Glutamatergic neuron (in vitro differentiated cells): ENCODE results near the gene PHB1. TPM values are rescaled to one million over a fixed set of nuclear protein-coding genes. Genes with fewer than 3 reads are reported as not detected.
"Not testable (repeated sequence)": the region's sequence is repeated elsewhere in the genome, so short reads cannot be mapped to it uniquely, and the experiment has no call there.

Experiments used
- DNase-seq: peaks from one replicate; pipeline ENCODE4 v3.0.0; 2022
- H3K27ac Mint-ChIP-seq: one replicate; pipeline ENCODE4 v1.8.0; 2020; ENCODE audit warnings: mild to moderate bottlenecking, mixed read lengths, inconsistent platforms; ENCODE audit not compliant: unreplicated experiment
- H3K27me3 Mint-ChIP-seq: one replicate; pipeline ENCODE4 v1.8.0; 2020; ENCODE audit warnings: mild to moderate bottlenecking, moderate library complexity, mixed read lengths, inconsistent platforms; ENCODE audit not compliant: unreplicated experiment
- H3K36me3 Mint-ChIP-seq: one replicate; pipeline ENCODE4 v1.8.0; 2020; ENCODE audit warnings: mild to moderate bottlenecking, mixed read lengths, inconsistent platforms; ENCODE audit not compliant: unreplicated experiment
- H3K4me1 Mint-ChIP-seq: one replicate; pipeline ENCODE4 v1.8.0; 2020; ENCODE audit warnings: mild to moderate bottlenecking, low read depth, mixed read lengths, inconsistent platforms; ENCODE audit not compliant: unreplicated experiment
- H3K4me3 Mint-ChIP-seq: one replicate; pipeline ENCODE4 v1.8.0; 2020; ENCODE audit warnings: mild to moderate bottlenecking, mixed read lengths, inconsistent platforms; ENCODE audit not compliant: unreplicated experiment
- H3K9me3 Mint-ChIP-seq: one replicate; pipeline ENCODE4 v1.8.0; 2020; ENCODE audit warnings: mild to moderate bottlenecking, moderate library complexity, mixed read lengths, inconsistent platforms; ENCODE audit not compliant: unreplicated experiment
- total RNA-seq: library from RNA; stranded (reverse); fragmentation: NEBNext Ultra II Directional; extraction: Animal tissue kit (Norgen Biotek cat#: 25700); gene quantifications from one replicate; pipeline ENCODE4 v1.2.1, GENCODE V29; 2021; ENCODE audit not compliant: unreplicated experiment
- TF ChIP-seq, protein P1 (sequence below): fragments of 200-600 bp; sonication (generic); IDR thresholded peaks from one replicate; pipeline ENCODE4 v1.5.0; 2021; ENCODE audit not compliant: partially characterized antibody, unreplicated experiment

PHB1 gene
- total RNA-seq, 1 donor from 2014 or later = 134 TPM

DNA sequence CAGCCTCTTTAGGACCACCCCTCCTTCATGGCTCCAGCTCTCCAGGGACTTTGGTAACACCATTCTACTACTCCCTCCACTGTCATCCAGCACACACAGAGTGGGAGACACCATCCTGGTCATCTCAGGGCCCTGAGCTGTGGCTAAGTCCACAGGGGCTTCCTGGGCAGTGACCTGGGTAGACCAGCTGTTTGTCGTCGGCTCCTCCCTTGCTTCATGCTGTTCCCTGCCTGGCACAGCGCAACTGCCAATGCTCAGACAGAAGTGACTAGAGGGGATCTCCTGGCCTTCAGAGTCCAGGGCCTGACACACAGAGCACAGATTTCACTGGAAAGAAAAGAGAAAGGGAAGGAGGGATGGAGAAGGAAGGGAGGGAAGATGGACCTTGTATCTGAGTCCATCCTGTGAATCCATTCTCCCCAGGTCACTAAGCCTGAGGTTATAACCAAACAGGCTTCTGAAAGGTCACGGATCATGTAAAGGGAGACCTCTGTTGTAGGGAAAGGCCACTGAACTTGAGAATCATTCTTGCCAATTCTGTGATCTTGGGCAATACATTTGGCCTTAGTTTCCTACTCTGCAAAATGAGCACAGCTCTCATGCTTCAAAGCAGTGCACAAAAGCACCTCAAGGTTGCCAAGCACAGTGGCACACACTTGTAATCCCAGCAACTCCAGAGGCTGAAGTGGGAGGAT is 18.5 kb upstream of the PHB1 start:
- peaks cover 3% of the 10 kb centered on the region for H3K9me3 Mint-ChIP-seq
- TF ChIP-seq, protein P1, sequence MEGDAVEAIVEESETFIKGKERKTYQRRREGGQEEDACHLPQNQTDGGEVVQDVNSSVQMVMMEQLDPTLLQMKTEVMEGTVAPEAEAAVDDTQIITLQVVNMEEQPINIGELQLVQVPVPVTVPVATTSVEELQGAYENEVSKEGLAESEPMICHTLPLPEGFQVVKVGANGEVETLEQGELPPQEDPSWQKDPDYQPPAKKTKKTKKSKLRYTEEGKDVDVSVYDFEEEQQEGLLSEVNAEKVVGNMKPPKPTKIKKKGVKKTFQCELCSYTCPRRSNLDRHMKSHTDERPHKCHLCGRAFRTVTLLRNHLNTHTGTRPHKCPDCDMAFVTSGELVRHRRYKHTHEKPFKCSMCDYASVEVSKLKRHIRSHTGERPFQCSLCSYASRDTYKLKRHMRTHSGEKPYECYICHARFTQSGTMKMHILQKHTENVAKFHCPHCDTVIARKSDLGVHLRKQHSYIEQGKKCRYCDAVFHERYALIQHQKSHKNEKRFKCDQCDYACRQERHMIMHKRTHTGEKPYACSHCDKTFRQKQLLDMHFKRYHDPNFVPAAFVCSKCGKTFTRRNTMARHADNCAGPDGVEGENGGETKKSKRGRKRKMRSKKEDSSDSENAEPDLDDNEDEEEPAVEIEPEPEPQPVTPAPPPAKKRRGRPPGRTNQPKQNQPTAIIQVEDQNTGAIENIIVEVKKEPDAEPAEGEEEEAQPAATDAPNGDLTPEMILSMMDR = no peak
- no peak overlapping the region for H3K27ac Mint-ChIP-seq
- H3K36me3 Mint-ChIP-seq = no peaks in the 10 kb centered on the region
- no peaks in the 10 kb centered on the region for H3K4me1 Mint-ChIP-seq
- no peak for DNase-seq
- no peak overlapping the region for H3K4me3 Mint-ChIP-seq
- peaks cover 6% of the 10 kb centered on the region for H3K27me3 Mint-ChIP-seq

DNA sequence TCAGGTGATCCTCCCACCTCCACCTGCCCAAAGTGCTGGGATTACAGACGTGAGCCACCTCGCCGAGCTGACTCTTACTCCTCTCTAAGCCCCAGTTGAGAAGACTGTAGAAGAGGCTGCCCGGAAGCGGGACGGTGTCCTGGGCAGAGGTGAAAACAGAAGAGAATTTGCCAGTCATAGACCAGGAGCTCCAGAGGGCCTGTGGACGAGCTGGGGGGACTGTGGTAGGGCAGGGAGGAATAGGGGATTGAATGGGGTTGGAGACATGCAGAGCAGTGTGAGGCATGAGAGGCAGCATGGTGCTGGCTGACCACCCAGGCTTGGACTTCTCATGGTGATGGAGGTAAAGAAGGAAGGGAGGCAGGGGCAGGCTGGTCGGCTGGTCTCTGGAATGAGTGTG is 17.1 kb upstream of the PHB1 start:
- Mint-ChIP-seq H3K27ac (no peak overlapping the region), H3K4me1 (no peaks in the 10 kb centered on the region)

DNA sequence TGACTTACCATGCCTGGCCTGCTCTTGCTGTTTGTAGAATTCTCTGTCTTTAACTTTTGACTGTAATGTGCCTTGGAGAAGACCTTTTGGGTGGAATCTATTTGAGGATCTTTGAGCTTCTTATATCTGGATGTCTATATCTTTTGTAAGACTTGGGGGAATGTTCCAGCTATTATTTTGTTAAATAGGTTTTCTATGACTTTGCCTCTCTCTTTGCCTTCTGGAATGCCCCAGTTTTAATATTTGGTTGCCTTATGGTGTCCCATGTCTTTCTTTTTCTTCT is 10.3 kb upstream of the PHB1 start:
- H3K36me3 Mint-ChIP-seq = peaks cover 5% of the 10 kb centered on the region
- H3K27ac Mint-ChIP-seq = no peak overlapping the region
- TF ChIP-seq, protein P1 = no peak
- no peaks in the 10 kb centered on the region for H3K4me1 Mint-ChIP-seq
- no peak overlapping the region for H3K4me3 Mint-ChIP-seq
- peaks cover 2% of the 10 kb centered on the region for H3K27me3 Mint-ChIP-seq
- H3K9me3 Mint-ChIP-seq = peaks cover 2% of the 10 kb centered on the region
- DNase-seq = no peak

More for the DNA sequence above, 17.1 kb upstream of the PHB1 start:
- TF ChIP-seq, protein P1 = no peak
- no peaks in the 10 kb centered on the region for H3K27me3 Mint-ChIP-seq
- H3K9me3 Mint-ChIP-seq = peaks cover 2% of the 10 kb centered on the region
- H3K4me3 Mint-ChIP-seq = no peak overlapping the region
- H3K36me3 Mint-ChIP-seq = no peaks in the 10 kb centered on the region
- no peak for DNase-seq

DNA sequence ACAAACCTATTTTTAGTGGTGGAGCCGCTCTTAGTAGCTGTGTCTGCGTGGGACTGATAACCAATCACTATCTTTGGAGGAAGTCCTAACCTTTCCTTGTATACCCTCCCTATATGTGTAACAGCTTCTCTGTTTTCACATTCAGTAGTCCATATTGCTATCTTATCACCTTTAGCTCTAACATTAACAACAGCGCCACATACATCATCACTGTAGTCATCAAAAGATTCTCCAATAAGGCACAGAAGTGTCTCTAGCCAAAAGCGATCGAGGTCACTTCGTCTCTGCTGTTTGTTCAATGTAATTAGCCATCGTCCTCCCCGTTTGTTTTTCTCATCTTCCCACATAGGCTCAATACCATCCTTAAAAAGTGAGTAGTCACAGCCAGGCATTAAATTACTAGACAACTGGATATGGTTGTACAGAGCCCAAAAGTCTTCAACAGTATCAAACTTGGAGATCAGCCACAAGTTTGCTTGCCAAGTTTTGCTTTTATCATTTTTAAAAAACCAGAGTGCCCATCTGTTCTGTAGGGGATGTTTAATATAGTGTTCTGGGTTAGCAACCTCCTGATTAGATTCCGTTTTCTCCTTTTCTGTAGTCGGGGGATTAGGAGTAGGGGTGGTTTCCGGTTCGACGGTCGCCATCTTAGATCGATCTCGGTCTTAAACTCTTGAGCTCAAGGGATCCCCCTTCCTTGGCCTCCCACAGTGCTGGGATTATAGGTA is 9.8 kb upstream of the PHB1 start:
- not testable (repeated sequence) for H3K36me3 Mint-ChIP-seq, H3K4me1 Mint-ChIP-seq, H3K9me3 Mint-ChIP-seq, DNase-seq, H3K27me3 Mint-ChIP-seq, H3K4me3 Mint-ChIP-seq, H3K27ac Mint-ChIP-seq

- Mint-ChIP-seq H3K36me3 (peaks cover 5% of the 10 kb centered on the region), H3K27me3 (peaks cover 2% of the 10 kb centered on the region), H3K27ac (no peak overlapping the region), H3K9me3 (peaks cover 2% of the 10 kb centered on the region), H3K4me1 (no peaks in the 10 kb centered on the region), H3K4me3 (no peak overlapping the region)
- TF ChIP-seq, protein P1 = no peak
- no peak for DNase-seq
These were observed 8.0 kb upstream of the PHB1 start for GRCh38 chr17:49422714-49423113.

DNA sequence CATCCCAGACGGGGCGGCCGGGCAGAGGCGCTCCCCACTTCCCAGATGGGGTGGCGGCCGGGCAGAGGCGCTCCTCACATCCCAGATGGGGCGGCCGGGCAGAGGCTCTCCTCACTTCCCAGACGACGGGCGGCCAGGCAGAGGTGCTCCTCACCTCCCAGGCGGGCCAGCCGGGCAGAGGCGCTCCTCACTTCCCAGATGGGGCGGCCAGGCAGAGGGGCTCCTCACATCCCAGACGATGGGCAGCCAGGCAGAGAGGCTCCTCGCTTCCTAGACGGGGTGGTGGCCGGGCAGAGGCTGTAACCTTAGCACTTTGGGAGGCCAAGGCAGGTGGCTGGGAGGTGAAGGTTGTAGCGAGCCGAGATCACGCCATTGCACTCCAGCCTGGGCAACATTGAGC is 5.1 kb upstream of the PHB1 start:
- H3K4me1 Mint-ChIP-seq, H3K9me3 Mint-ChIP-seq, H3K36me3 Mint-ChIP-seq, DNase-seq, H3K27me3 Mint-ChIP-seq, H3K27ac Mint-ChIP-seq, H3K4me3 Mint-ChIP-seq: not testable (repeated sequence)

GRCh38 chr17:49418754-49419740 is 4.4 kb upstream of the PHB1 start:
- DNase-seq, H3K27me3 Mint-ChIP-seq, H3K4me3 Mint-ChIP-seq, H3K9me3 Mint-ChIP-seq, H3K4me1 Mint-ChIP-seq, H3K36me3 Mint-ChIP-seq: not testable (repeated sequence)
- peak overlapping the region; percentile 64 for H3K27ac Mint-ChIP-seq
